SK-N-SH (cell line): ENCODE data around the gene MYPN. TPM values are rescaled to one million over a fixed set of nuclear protein-coding genes. Genes with fewer than 3 reads are reported as not detected.

Experiments used
- CTCF ChIA-PET: fragments of 300-600, 350-600 bp; formaldehyde crosslinking; extraction: SDS; loops from one replicate; lab custom pipeline; 2021; lab: Yijun Ruan, JAX
- POLR2A ChIA-PET: fragments of 350-600 bp; sonication (Branson Sonifier 250); formaldehyde crosslinking; extraction: SDS; loops from one replicate; lab custom pipeline; 2020; ENCODE audit warnings: antibody characterized with exemption, inconsistent platforms; lab: Yijun Ruan, JAX
- DNase-seq: peaks from one replicate; pipeline ENCODE4 v3.0.0; 2012
- H2AFZ ChIP-seq: fragments of 200-600 bp; sonication (generic); 2 replicates; pipeline ENCODE4 v1.8.1; 2016; ENCODE audit warnings: antibody characterized with exemption, mild to moderate bottlenecking, low read depth
- H3F3A ChIP-seq: fragments of 200-600 bp; sonication (generic); replicated peaks from 2 replicates; pipeline ENCODE3; 2016; ENCODE audit warnings: antibody characterized with exemption, mild to moderate bottlenecking; ENCODE audit not compliant: insufficient read depth
- H3K27ac ChIP-seq, 2 experiments: fragments of 200-500 bp in 1 of 2; fragments of 200-600 bp in 1 of 2; sonication (Bioruptor generic) in 1 of 2; sonication (generic), shearing (Covaris generic) in 1 of 2; 2 replicates each; pipeline versions ENCODE4 v1.5.1 to v1.6.1; 2014 to 2016; ENCODE audit warnings: low read depth in 2 of 2, inconsistent platforms in 1 of 2, low read length in 1 of 2, mild to moderate bottlenecking in 1 of 2, mixed read lengths in 1 of 2
- H3K27me3 ChIP-seq: fragments of 200-600 bp; sonication (generic), shearing (Covaris generic); 2 replicates; pipeline ENCODE4 v1.6.1; 2016; ENCODE audit warnings: mixed run types; ENCODE audit not compliant: insufficient read depth
- H3K36me3 ChIP-seq, 2 experiments: fragments of 200-500 bp in 1 of 2; fragments of 200-600 bp in 1 of 2; sonication (Bioruptor generic) in 1 of 2; sonication (generic) in 1 of 2; replicated peaks in 1 of 2; 2 replicates each; pipeline versions ENCODE3 to v1.5.1; 2014 to 2016; ENCODE audit warnings: low read length in 1 of 2, mild to moderate bottlenecking in 1 of 2; ENCODE audit not compliant: insufficient read depth in 2 of 2, control insufficient read depth in 1 of 2
- H3K4me1 ChIP-seq, 2 experiments: fragments of 200-500 bp in 1 of 2; fragments of 200-600 bp in 1 of 2; sonication (Bioruptor generic) in 1 of 2; sonication (generic), shearing (Covaris generic) in 1 of 2; 2 replicates each; pipeline versions ENCODE4 v1.5.1 to v1.6.1; 2014 to 2016; ENCODE audit warnings: low read depth in 1 of 2, low read length in 1 of 2, mixed run types in 1 of 2; ENCODE audit not compliant: insufficient read depth in 2 of 2, control insufficient read depth in 1 of 2
- H3K4me2 ChIP-seq: fragments of 200-600 bp; sonication (generic), shearing (Covaris generic); 2 replicates; pipeline ENCODE4 v1.6.1; 2017; ENCODE audit warnings: mixed run types
- H3K4me3 ChIP-seq, 2 experiments: fragments of 200-500 bp in 1 of 2; fragments of 200-600 bp in 1 of 2; sonication (Bioruptor generic) in 1 of 2; sonication (generic), shearing (Covaris generic) in 1 of 2; 2 replicates each; pipeline versions ENCODE4 v1.5.1 to v1.8.1; 2014 to 2016; ENCODE audit warnings: low read depth in 2 of 2, inconsistent platforms in 1 of 2, low read length in 1 of 2, mild to moderate bottlenecking in 1 of 2, mixed read lengths in 1 of 2, moderate library complexity in 1 of 2
- H3K79me2 ChIP-seq: fragments of 200-600 bp; sonication (generic); 2 replicates; pipeline ENCODE4 v1.8.1; 2017; ENCODE audit warnings: mild to moderate bottlenecking; ENCODE audit not compliant: insufficient read depth
- H3K9ac ChIP-seq: fragments of 200-600 bp; sonication (generic); 2 replicates; pipeline ENCODE4 v1.6.1; 2017; ENCODE audit warnings: mixed run types
- H3K9me2 ChIP-seq: fragments of 200-600 bp; sonication (generic); 2 replicates; pipeline ENCODE4 v1.6.1; 2017; ENCODE audit warnings: mixed run types
- H3K9me3 ChIP-seq: fragments of 200-600 bp; sonication (generic); 2 replicates; pipeline ENCODE4 v1.6.1; 2017; ENCODE audit warnings: mixed run types, mild to moderate bottlenecking, moderate library complexity
- H4K20me1 ChIP-seq: fragments of 200-600 bp; sonication (generic); 2 replicates; pipeline ENCODE4 v1.6.1; 2017; ENCODE audit warnings: mild to moderate bottlenecking, mixed run types; ENCODE audit not compliant: insufficient read depth
- ELF1 ChIP-seq: IDR thresholded peaks from 2 replicates; pipeline ENCODE4 v1.4.0; 2012
- FOXM1 ChIP-seq: IDR thresholded peaks from 2 replicates; pipeline ENCODE4 v1.4.0; 2012; ENCODE audit warnings: low read depth, mild to moderate bottlenecking
- GATA2 ChIP-seq: sonication (generic); formaldehyde crosslinking; IDR thresholded peaks from 2 replicates; pipeline ENCODE4 v1.5.0; 2020; ENCODE audit warnings: mild to moderate bottlenecking, missing genetic modification reagents
- SMC3 ChIP-seq: IDR thresholded peaks from 2 replicates; pipeline ENCODE4 v1.6.1; 2012; ENCODE audit warnings: low read depth, low read length, improper control_type of control experiment
- TEAD4 ChIP-seq: IDR thresholded peaks from 2 replicates; pipeline ENCODE4 v1.4.0; 2012; ENCODE audit warnings: mild to moderate bottlenecking, borderline replicate concordance; ENCODE audit not compliant: insufficient read depth
- YY1 ChIP-seq: IDR thresholded peaks from 2 replicates; pipeline ENCODE4 v1.4.0; 2012; ENCODE audit warnings: low read depth, mild to moderate bottlenecking
- WGBS: methylation state at CpG from one replicate; pipeline ENCODE4 v1.1.6; 2017; ENCODE audit warnings: low lambda C conversion rate; 5-methylcytosine and 5-hydroxymethylcytosine counted together
- polyA plus RNA-seq, 3 experiments: library from polyadenylated mRNA; depleted of rRNA; stranded (reverse); fragments of >200 nt; gene quantifications; 2 replicates each; pipeline ENCODE4 v1.2.3, GENCODE V29; 2012
- TF ChIP-seq, protein P1 (sequence below): IDR thresholded peaks from 2 replicates; pipeline ENCODE4; 2012
- TF ChIP-seq, protein P2 (sequence below): fragments of 150-350 bp; IDR thresholded peaks from 2 replicates; pipeline ENCODE4 v1.6.1; 2016; ENCODE audit warnings: mild to moderate bottlenecking, low read depth, low read length
- TF ChIP-seq, protein P3 (sequence below): IDR thresholded peaks from 2 replicates; pipeline ENCODE4 v1.4.0; 2012; ENCODE audit warnings: low read depth, borderline replicate concordance

The MYPN gene
- polyA plus RNA-seq, 1 of the 3 experiments (the other 2 are of a cell fraction), result 0.43 TPM

DNA sequence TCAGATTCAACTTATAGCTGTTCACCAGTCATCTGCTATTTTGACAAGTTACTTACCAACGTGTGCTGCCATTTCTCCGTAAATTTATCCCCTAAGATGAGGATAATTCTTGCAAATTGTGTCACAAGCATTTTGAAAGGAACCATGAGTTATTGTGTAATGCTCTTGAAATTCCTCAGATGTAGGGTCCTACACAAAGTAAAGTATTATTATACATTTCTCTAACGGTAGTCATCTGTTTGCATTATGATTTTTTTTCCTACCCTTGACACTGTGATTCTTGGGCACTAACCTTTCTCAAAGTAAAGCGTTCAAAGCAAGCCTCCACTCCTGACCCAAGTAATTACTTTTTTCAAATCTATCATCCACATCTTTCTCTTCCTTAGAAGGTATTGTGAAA lies 42.3 kb upstream of the MYPN start:
- Histone ChIP-seq H4K20me1 (peaks cover 31% of the 10 kb centered on the region), H3K9me2 (no peaks in the 10 kb centered on the region), H3K36me3 (peaks cover 24 to 53% of the 10 kb centered on the region in 2 experiments), H3K4me1 (no peaks in the 10 kb centered on the region; a peak in 2 of 4 replicates), H2AFZ (no peak overlapping the region), H3F3A (peaks cover 13% of the 10 kb centered on the region), H3K27ac (no peak overlapping the region), H3K79me2 (peaks cover 97% of the 10 kb centered on the region), H3K27me3 (no peaks in the 10 kb centered on the region), H3K4me3 (no peak overlapping the region), H3K4me2 (no peak overlapping the region), H3K9me3 (no peaks in the 10 kb centered on the region), H3K9ac (no peak overlapping the region)
- ChIA-PET POLR2A (no interaction called here), CTCF (interaction anchor here (0.6 to 1.8 kb wide), 3 partner anchors 9 to 146 kb away, joined by 3 to 4 read pairs (median 3); no protein-coding TSS in a partner anchor)
- no peak for DNase-seq
- WGBS, result 68% methylated on average over 4 of the region's 4 CpGs
- TF ChIP-seq ELF1 (no peak), FOXM1 (no peak), SMC3 (no peak), GATA2 (CRISPR knock-in tag) (no peak), YY1 (no peak)
- TF ChIP-seq, protein P1, sequence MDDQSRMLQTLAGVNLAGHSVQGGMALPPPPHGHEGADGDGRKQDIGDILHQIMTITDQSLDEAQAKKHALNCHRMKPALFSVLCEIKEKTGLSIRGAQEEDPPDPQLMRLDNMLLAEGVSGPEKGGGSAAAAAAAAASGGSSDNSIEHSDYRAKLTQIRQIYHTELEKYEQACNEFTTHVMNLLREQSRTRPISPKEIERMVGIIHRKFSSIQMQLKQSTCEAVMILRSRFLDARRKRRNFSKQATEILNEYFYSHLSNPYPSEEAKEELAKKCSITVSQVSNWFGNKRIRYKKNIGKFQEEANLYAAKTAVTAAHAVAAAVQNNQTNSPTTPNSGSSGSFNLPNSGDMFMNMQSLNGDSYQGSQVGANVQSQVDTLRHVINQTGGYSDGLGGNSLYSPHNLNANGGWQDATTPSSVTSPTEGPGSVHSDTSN, result no peak
- TF ChIP-seq, protein P2, sequence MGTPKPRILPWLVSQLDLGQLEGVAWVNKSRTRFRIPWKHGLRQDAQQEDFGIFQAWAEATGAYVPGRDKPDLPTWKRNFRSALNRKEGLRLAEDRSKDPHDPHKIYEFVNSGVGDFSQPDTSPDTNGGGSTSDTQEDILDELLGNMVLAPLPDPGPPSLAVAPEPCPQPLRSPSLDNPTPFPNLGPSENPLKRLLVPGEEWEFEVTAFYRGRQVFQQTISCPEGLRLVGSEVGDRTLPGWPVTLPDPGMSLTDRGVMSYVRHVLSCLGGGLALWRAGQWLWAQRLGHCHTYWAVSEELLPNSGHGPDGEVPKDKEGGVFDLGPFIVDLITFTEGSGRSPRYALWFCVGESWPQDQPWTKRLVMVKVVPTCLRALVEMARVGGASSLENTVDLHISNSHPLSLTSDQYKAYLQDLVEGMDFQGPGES, result no peak
- TF ChIP-seq, protein P3, sequence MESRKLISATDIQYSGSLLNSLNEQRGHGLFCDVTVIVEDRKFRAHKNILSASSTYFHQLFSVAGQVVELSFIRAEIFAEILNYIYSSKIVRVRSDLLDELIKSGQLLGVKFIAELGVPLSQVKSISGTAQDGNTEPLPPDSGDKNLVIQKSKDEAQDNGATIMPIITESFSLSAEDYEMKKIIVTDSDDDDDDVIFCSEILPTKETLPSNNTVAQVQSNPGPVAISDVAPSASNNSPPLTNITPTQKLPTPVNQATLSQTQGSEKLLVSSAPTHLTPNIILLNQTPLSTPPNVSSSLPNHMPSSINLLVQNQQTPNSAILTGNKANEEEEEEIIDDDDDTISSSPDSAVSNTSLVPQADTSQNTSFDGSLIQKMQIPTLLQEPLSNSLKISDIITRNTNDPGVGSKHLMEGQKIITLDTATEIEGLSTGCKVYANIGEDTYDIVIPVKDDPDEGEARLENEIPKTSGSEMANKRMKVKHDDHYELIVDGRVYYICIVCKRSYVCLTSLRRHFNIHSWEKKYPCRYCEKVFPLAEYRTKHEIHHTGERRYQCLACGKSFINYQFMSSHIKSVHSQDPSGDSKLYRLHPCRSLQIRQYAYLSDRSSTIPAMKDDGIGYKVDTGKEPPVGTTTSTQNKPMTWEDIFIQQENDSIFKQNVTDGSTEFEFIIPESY, result no peak

DNA sequence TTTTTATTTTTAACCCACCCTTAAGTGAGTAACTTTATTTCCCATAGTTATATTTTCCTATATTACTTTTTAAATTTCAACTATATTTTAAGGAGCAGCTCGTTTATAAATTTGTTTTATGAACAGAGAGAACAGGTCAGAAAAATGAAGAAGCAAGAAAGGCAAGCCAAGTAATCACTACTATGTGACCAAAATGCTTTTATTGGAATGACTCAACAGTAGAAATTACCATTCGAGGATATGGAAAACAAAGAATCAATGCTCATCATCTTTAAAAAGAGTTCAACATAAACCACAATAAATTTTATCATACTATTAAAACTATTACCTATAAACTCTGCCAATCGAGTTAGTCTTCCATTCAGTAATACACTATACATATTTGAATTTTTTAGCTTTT lies 41.8 kb upstream of the MYPN start:
- H3K4me1 ChIP-seq, result peaks cover 0 to 2% of the 10 kb centered on the region in 2 experiments; a peak in 2 of 4 replicates
- no peak for DNase-seq
- TF ChIP-seq TEAD4, result no peak
- no peak overlapping the region for H3K27ac ChIP-seq
- H4K20me1 ChIP-seq, result peaks cover 34% of the 10 kb centered on the region
- H3K4me3 ChIP-seq, result no peak overlapping the region
- 87% methylated on average over 3 of the region's 3 CpGs for WGBS
- POLR2A ChIA-PET, result no interaction called here
- H3K9me2 ChIP-seq, result no peaks in the 10 kb centered on the region
- H3K27me3 ChIP-seq, result no peaks in the 10 kb centered on the region
- H3F3A ChIP-seq, result peaks cover 13% of the 10 kb centered on the region
- no peaks in the 10 kb centered on the region for H3K9me3 ChIP-seq
- H2AFZ ChIP-seq, result no peak overlapping the region
- peaks cover 29 to 53% of the 10 kb centered on the region in 2 experiments for H3K36me3 ChIP-seq
- H3K9ac ChIP-seq, result no peak overlapping the region
- CTCF ChIA-PET, result interaction anchor here (0.5 to 1.8 kb wide), 4 partner anchors 9 to 145 kb away, joined by 3 to 4 read pairs (median 3); no protein-coding TSS in a partner anchor
- no peak overlapping the region for H3K4me2 ChIP-seq
- peaks cover 98% of the 10 kb centered on the region for H3K79me2 ChIP-seq
